ENCODE results near the gene COL3A1.
A peak's percentile ranks its signal among the peaks of the same experiment; 100 is the strongest.

Gene COL3A1

GRCh38 chr2:188949046-188949818 is 24.9 kb upstream of the COL3A1 start:
- DNase-seq (ENCODE audit: low read depth) = no peak
- no peak for TF ChIP-seq CTCF (IDR thresholded peaks at IDR 0.05; ENCODE audit: low read length, missing control alignments)
- H3K4me3 ChIP-seq (replicated peaks; ENCODE audit: low read depth, low read length) = no peak overlapping the region

GRCh38 chr2:188952901-188953300 is 21.3 kb upstream of the COL3A1 start:
- DNase-seq (ENCODE audit: low read depth) = no peak
- H3K4me3 ChIP-seq (replicated peaks; ENCODE audit: low read depth, low read length) = no peak overlapping the region
- no peak for TF ChIP-seq CTCF (IDR thresholded peaks at IDR 0.05; ENCODE audit: low read length, missing control alignments)

GRCh38 chr2:188956290-188956689 is 17.9 kb upstream of the COL3A1 start:
- no peak overlapping the region for H3K4me3 ChIP-seq (replicated peaks; ENCODE audit: low read depth, low read length)
- DNase-seq (ENCODE audit: low read depth) = no peak
- no peak for TF ChIP-seq CTCF (IDR thresholded peaks at IDR 0.05; ENCODE audit: low read length, missing control alignments)

GRCh38 chr2:188956961-188957360 is 17.2 kb upstream of the COL3A1 start:
- TF ChIP-seq CTCF (IDR thresholded peaks at IDR 0.05; ENCODE audit: low read length, missing control alignments) = no peak
- DNase-seq (ENCODE audit: low read depth) = no peak
- no peak overlapping the region for H3K4me3 ChIP-seq (replicated peaks; ENCODE audit: low read depth, low read length)

GRCh38 chr2:188957646-188958045 is 16.5 kb upstream of the COL3A1 start:
- no peak for DNase-seq (ENCODE audit: low read depth)
- H3K4me3 ChIP-seq (replicated peaks; ENCODE audit: low read depth, low read length) = no peak overlapping the region
- TF ChIP-seq CTCF (IDR thresholded peaks at IDR 0.05; ENCODE audit: low read length, missing control alignments) = no peak

GRCh38 chr2:188963741-188964140 is 10.4 kb upstream of the COL3A1 start:
- no peak for TF ChIP-seq CTCF (IDR thresholded peaks at IDR 0.05; ENCODE audit: low read length, missing control alignments)
- H3K4me3 ChIP-seq (replicated peaks; ENCODE audit: low read depth, low read length) = no peak overlapping the region
- peak; percentile 46 for DNase-seq (ENCODE audit: low read depth)

GRCh38 chr2:188964976-188965546 is 9.1 kb upstream of the COL3A1 start:
- peak; percentile 31 for DNase-seq (ENCODE audit: low read depth)
- no peak overlapping the region for H3K4me3 ChIP-seq (replicated peaks; ENCODE audit: low read depth, low read length)
- TF ChIP-seq CTCF (IDR thresholded peaks at IDR 0.05; ENCODE audit: low read length, missing control alignments) = no peak
